ENCODE data around the gene CFI.

DNA sequence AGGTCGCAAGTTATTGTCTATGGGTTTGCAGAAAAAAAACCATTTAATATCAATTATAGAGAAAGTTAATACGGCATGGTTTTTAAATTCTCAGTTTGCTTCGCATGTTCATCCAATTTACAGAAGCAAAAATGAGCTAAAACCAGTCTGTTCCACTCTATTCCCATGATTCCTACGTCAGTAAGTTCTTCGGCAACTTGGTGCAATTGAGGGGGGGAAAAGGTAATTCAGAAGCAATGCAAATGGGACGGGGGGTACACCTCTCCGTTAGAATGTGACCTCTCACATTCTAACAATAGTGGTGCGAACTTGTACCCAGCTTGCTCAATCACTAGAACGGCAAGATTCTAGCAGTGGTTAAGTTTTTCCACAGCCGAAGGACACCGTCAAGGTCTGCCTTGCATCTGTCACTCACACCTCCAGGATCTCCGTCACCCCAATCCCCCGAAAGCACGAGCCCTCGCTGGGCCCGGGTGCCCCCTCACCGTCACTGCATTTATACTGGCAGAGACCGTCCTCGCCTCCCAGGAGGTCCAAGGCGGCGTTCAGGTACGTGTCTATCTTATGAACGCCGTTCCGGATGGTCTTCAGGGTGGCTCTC lies 72.6 kb downstream of the CFI start:
- TF ChIP-seq, protein P1, sequence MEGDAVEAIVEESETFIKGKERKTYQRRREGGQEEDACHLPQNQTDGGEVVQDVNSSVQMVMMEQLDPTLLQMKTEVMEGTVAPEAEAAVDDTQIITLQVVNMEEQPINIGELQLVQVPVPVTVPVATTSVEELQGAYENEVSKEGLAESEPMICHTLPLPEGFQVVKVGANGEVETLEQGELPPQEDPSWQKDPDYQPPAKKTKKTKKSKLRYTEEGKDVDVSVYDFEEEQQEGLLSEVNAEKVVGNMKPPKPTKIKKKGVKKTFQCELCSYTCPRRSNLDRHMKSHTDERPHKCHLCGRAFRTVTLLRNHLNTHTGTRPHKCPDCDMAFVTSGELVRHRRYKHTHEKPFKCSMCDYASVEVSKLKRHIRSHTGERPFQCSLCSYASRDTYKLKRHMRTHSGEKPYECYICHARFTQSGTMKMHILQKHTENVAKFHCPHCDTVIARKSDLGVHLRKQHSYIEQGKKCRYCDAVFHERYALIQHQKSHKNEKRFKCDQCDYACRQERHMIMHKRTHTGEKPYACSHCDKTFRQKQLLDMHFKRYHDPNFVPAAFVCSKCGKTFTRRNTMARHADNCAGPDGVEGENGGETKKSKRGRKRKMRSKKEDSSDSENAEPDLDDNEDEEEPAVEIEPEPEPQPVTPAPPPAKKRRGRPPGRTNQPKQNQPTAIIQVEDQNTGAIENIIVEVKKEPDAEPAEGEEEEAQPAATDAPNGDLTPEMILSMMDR (IDR thresholded peaks at IDR 0.05; ENCODE audit: insufficient read depth, low read length), result no peak
- TF ChIP-seq POLR2AphosphoS5 (IDR thresholded peaks at IDR 0.05; ENCODE audit: low read depth), result no peak
